ENCODE measurements around the gene WHRN. TPM values are rescaled to one million over a fixed set of nuclear protein-coding genes. Genes with fewer than 3 reads are reported as not detected.
A peak's percentile ranks its signal among the peaks of the same experiment; 100 is the strongest.

Gene WHRN
- total and polyA plus RNA-seq, 7 experiments from 2014 or later: 0.12 to 24.0 (median 2.5) TPM; not detected in 1

GRCh38 chr9:114484215-114484853 lies 20.9 kb downstream of the WHRN start:
- DNase-seq (no peak), ATAC-seq (no peak)
- CTCF ChIA-PET: interaction anchor here (0.7 kb wide), 1 partner anchor 107 kb away, joined by 5 read pairs; no protein-coding TSS in a partner anchor
- Histone ChIP-seq H3K9me3 (ENCODE audit: control insufficient read depth in 2 of 3, low read length in 3 of 3) (no peaks in the 10 kb centered on the region), H3K36me3 (ENCODE audit: control insufficient read depth in 2 of 3, insufficient read depth in 3 of 3, low read length in 3 of 3) (no peaks in the 10 kb centered on the region), H3K27me3 (ENCODE audit: control insufficient read depth in 2 of 2, insufficient read depth in 2 of 2, low read length in 2 of 2) (no peaks in the 10 kb centered on the region), H3K4me1 (ENCODE audit: control insufficient read depth in 2 of 2, insufficient read depth in 2 of 2, low read length in 2 of 2) (peaks cover 0 to 9% of the 10 kb centered on the region in 2 donors), H3K4me3 (ENCODE audit: low read length) (no peak overlapping the region), H3K27ac (ENCODE audit: low read depth, low read length) (no peak overlapping the region)
- peaks cover 0 to 2% (median 0%) of the 10 kb centered on the region in 5 donors for H3K27me3 Mint-ChIP-seq
- H3K27ac Mint-ChIP-seq: peak overlapping the region in 4 of 9 donors; percentile 26 to 81 (median 62)
- peak overlapping the region in 1 of 10 donors; percentile 22 for H3K4me3 Mint-ChIP-seq
- intact Hi-C loops (cut with micrococcal nuclease): no loop called here
- POLR2A ChIA-PET: interaction anchor here (0.6 to 1.3 kb wide), 3 partner anchors 33 to 521 kb away, joined by 3 read pairs; no protein-coding TSS in a partner anchor
- peaks cover 0 to 2% (median 0%) of the 10 kb centered on the region in 5 donors for H3K36me3 Mint-ChIP-seq
- H3K4me1 Mint-ChIP-seq: peaks cover 0 to 37% (median 0%) of the 10 kb centered on the region in 7 donors
- no peaks in the 10 kb centered on the region for H3K9me3 Mint-ChIP-seq

- H3K9me3 ChIP-seq (ENCODE audit: control insufficient read depth in 2 of 3, low read length in 3 of 3): no peaks in the 10 kb centered on the region
- Mint-ChIP-seq H3K27ac (peak overlapping the region in 1 of 9 donors; percentile 81), H3K27me3 (peaks cover 0 to 2% (median 0%) of the 10 kb centered on the region in 5 donors), H3K4me3 (no peak overlapping the region), H3K9me3 (no peaks in the 10 kb centered on the region), H3K36me3 (peaks cover 0 to 2% (median 0%) of the 10 kb centered on the region in 5 donors), H3K4me1 (peaks cover 0 to 37% (median 0%) of the 10 kb centered on the region in 7 donors)
- DNase-seq: no peak
- intact Hi-C loops (cut with micrococcal nuclease): no loop called here
- no peaks in the 10 kb centered on the region for H3K36me3 ChIP-seq (ENCODE audit: control insufficient read depth in 2 of 3, insufficient read depth in 3 of 3, low read length in 3 of 3)
- no peak overlapping the region for H3K27ac ChIP-seq (ENCODE audit: low read depth, low read length)
- ChIA-PET POLR2A (interaction anchor here (1.0 to 1.3 kb wide), 2 partner anchors 33 to 522 kb away, joined by 3 read pairs; no protein-coding TSS in a partner anchor), CTCF (interaction anchor here (1.1 kb wide), 1 partner anchor 77 kb away, joined by 4 read pairs; no protein-coding TSS in a partner anchor)
- H3K4me1 ChIP-seq (ENCODE audit: control insufficient read depth in 2 of 2, insufficient read depth in 2 of 2, low read length in 2 of 2): peaks cover 0 to 9% of the 10 kb centered on the region in 2 donors
- no peaks in the 10 kb centered on the region for H3K27me3 ChIP-seq (ENCODE audit: control insufficient read depth in 2 of 2, insufficient read depth in 2 of 2, low read length in 2 of 2)
- H3K4me3 ChIP-seq (ENCODE audit: low read length): no peak overlapping the region
- ATAC-seq: no peak
These were observed 21.8 kb downstream of the WHRN start for GRCh38 chr9:114483499-114483898.

GRCh38 chr9:114482593-114482992 lies 22.7 kb downstream of the WHRN start:
- no peaks in the 10 kb centered on the region for H3K36me3 ChIP-seq (ENCODE audit: control insufficient read depth in 2 of 3, insufficient read depth in 3 of 3, low read length in 3 of 3)
- peak overlapping the region in 1 of 9 donors; percentile 30 for H3K27ac Mint-ChIP-seq
- peaks cover 0 to 2% (median 0%) of the 10 kb centered on the region in 5 donors for H3K36me3 Mint-ChIP-seq
- no peaks in the 10 kb centered on the region for H3K27me3 ChIP-seq (ENCODE audit: control insufficient read depth in 2 of 2, insufficient read depth in 2 of 2, low read length in 2 of 2)
- H3K4me1 ChIP-seq (ENCODE audit: control insufficient read depth in 2 of 2, insufficient read depth in 2 of 2, low read length in 2 of 2): peaks cover 0 to 9% of the 10 kb centered on the region in 2 donors
- H3K27ac ChIP-seq (ENCODE audit: low read depth, low read length): no peak overlapping the region
- H3K27me3 Mint-ChIP-seq: peaks cover 0 to 2% (median 0%) of the 10 kb centered on the region in 5 donors
- no peak for ATAC-seq
- ChIA-PET POLR2A (no interaction called here), CTCF (interaction anchor here (1.1 kb wide), 1 partner anchor 76 kb away, joined by 4 read pairs; no protein-coding TSS in a partner anchor)
- H3K9me3 ChIP-seq (ENCODE audit: control insufficient read depth in 2 of 3, low read length in 3 of 3): no peaks in the 10 kb centered on the region
- no peak overlapping the region for H3K4me3 Mint-ChIP-seq
- intact Hi-C loops (cut with micrococcal nuclease): no loop called here
- DNase-seq: no peak
- no peaks in the 10 kb centered on the region for H3K9me3 Mint-ChIP-seq
- no peak overlapping the region for H3K4me3 ChIP-seq (ENCODE audit: low read length)
- H3K4me1 Mint-ChIP-seq: peaks cover 0 to 35% (median 0%) of the 10 kb centered on the region in 7 donors

DNA sequence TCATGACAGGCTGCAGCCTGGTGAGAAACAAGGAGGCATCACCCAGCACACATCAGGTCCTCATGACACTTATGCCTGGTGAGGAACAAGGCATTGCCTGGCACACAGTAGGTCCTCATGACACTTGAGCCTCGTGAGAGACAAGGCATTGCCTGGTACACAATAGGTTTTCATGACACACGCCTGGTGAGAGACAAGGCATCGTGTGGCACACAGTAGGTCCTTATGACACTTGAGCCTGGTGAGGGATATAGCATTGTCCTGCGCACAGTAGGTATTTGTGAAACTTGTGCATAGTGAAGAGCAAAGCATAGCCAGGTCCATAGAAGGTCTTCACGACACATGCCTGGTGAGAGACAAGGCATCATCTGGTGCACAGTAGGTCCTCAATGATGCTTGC lies 23.5 kb downstream of the WHRN start:
- Histone ChIP-seq H3K27me3 (ENCODE audit: control insufficient read depth in 2 of 2, insufficient read depth in 2 of 2, low read length in 2 of 2) (no peaks in the 10 kb centered on the region), H3K9me3 (ENCODE audit: control insufficient read depth in 2 of 3, low read length in 3 of 3) (no peaks in the 10 kb centered on the region), H3K4me1 (ENCODE audit: control insufficient read depth in 2 of 2, insufficient read depth in 2 of 2, low read length in 2 of 2) (peaks cover 0 to 9% of the 10 kb centered on the region in 2 donors), H3K27ac (ENCODE audit: low read depth, low read length) (no peak overlapping the region), H3K4me3 (ENCODE audit: low read length) (no peak overlapping the region), H3K36me3 (ENCODE audit: control insufficient read depth in 2 of 3, insufficient read depth in 3 of 3, low read length in 3 of 3) (no peaks in the 10 kb centered on the region)
- peaks cover 0 to 2% (median 0%) of the 10 kb centered on the region in 5 donors for H3K27me3 Mint-ChIP-seq
- ATAC-seq (no peak), DNase-seq (no peak)
- intact Hi-C loops (cut with micrococcal nuclease): no loop called here
- no peak overlapping the region for H3K4me3 Mint-ChIP-seq
- peaks cover 0 to 31% (median under 1%) of the 10 kb centered on the region in 7 donors for H3K4me1 Mint-ChIP-seq
- no peaks in the 10 kb centered on the region for H3K9me3 Mint-ChIP-seq
- H3K36me3 Mint-ChIP-seq: peaks cover 0 to 2% (median 0%) of the 10 kb centered on the region in 5 donors
- POLR2A ChIA-PET: no interaction called here
- CTCF ChIA-PET: no interaction called here
- peak overlapping the region in 1 of 9 donors; percentile 7 for H3K27ac Mint-ChIP-seq

GRCh38 chr9:114480746-114481435 lies 24.4 kb downstream of the WHRN start:
- Histone ChIP-seq H3K27ac (ENCODE audit: low read depth, low read length) (no peak overlapping the region), H3K4me1 (ENCODE audit: control insufficient read depth in 2 of 2, insufficient read depth in 2 of 2, low read length in 2 of 2) (peaks cover 0 to 9% of the 10 kb centered on the region in 2 donors), H3K36me3 (ENCODE audit: control insufficient read depth in 2 of 3, insufficient read depth in 3 of 3, low read length in 3 of 3) (no peaks in the 10 kb centered on the region), H3K9me3 (ENCODE audit: control insufficient read depth in 2 of 3, low read length in 3 of 3) (no peaks in the 10 kb centered on the region), H3K4me3 (ENCODE audit: low read length) (no peak overlapping the region), H3K27me3 (ENCODE audit: control insufficient read depth in 2 of 2, insufficient read depth in 2 of 2, low read length in 2 of 2) (no peaks in the 10 kb centered on the region)
- Mint-ChIP-seq H3K27me3 (peaks cover 0 to 4% (median 0%) of the 10 kb centered on the region in 5 donors), H3K9me3 (no peaks in the 10 kb centered on the region), H3K36me3 (peaks cover 0 to 3% (median 0%) of the 10 kb centered on the region in 5 donors), H3K27ac (no peak overlapping the region), H3K4me1 (peaks cover 0 to 28% (median 9%) of the 10 kb centered on the region in 7 donors), H3K4me3 (no peak overlapping the region)
- ATAC-seq (no peak), DNase-seq (no peak)
- ChIA-PET CTCF (interaction anchor here (0.7 to 1.0 kb wide), 2 partner anchors 11 to 17 kb away, joined by 3 read pairs; no protein-coding TSS in a partner anchor), POLR2A (interaction anchor here (0.6 kb wide), 2 partner anchors 88 to 95 kb away, joined by 3 read pairs; no protein-coding TSS in a partner anchor)
- intact Hi-C loops (cut with micrococcal nuclease): no loop called here

- no peak overlapping the region for H3K27ac Mint-ChIP-seq
- ChIA-PET CTCF (no interaction called here), POLR2A (no interaction called here)
- H3K4me3 Mint-ChIP-seq: no peak overlapping the region
- no peaks in the 10 kb centered on the region for H3K9me3 Mint-ChIP-seq
- H3K27me3 ChIP-seq (ENCODE audit: control insufficient read depth in 2 of 2, insufficient read depth in 2 of 2, low read length in 2 of 2): no peaks in the 10 kb centered on the region
- peaks cover 0 to 4% (median 0%) of the 10 kb centered on the region in 5 donors for H3K27me3 Mint-ChIP-seq
- no peak overlapping the region for H3K27ac ChIP-seq (ENCODE audit: low read depth, low read length)
- H3K4me1 ChIP-seq (ENCODE audit: control insufficient read depth in 2 of 2, insufficient read depth in 2 of 2, low read length in 2 of 2): peaks cover 0 to 4% of the 10 kb centered on the region in 2 donors
- intact Hi-C loops (cut with micrococcal nuclease): no loop called here
- no peaks in the 10 kb centered on the region for H3K36me3 ChIP-seq (ENCODE audit: control insufficient read depth in 2 of 3, insufficient read depth in 3 of 3, low read length in 3 of 3)
- no peak for ATAC-seq
- H3K9me3 ChIP-seq (ENCODE audit: control insufficient read depth in 2 of 3, low read length in 3 of 3): no peaks in the 10 kb centered on the region
- peaks cover 0 to 3% (median 0%) of the 10 kb centered on the region in 5 donors for H3K36me3 Mint-ChIP-seq
- no peak for DNase-seq
- no peak overlapping the region for H3K4me3 ChIP-seq (ENCODE audit: low read length)
- peaks cover 7 to 28% (median 15%) of the 10 kb centered on the region in 7 donors for H3K4me1 Mint-ChIP-seq
These were observed 26.4 kb downstream of the WHRN start for GRCh38 chr9:114478871-114479270.

All from naive thymus-derived CD4-positive, alpha-beta T cell (primary cell).